ENCODE results near the gene KLK2.
"Not testable (repeated sequence)": the region's sequence is repeated elsewhere in the genome, so short reads cannot be mapped to it uniquely, and the experiment has no call there.

The KLK2 gene

GRCh38 chr19:50894478-50895356 lies 21.5 kb downstream of the KLK2 start:
- no peak for DNase-seq (ENCODE audit: low read depth)

- DNase-seq (ENCODE audit: low read depth) = not testable (repeated sequence)
These were observed 22.9 kb downstream of the KLK2 start for GRCh38 chr19:50896089-50896590.

- no peak for DNase-seq (ENCODE audit: low read depth)
These were observed 23.5 kb downstream of the KLK2 start for GRCh38 chr19:50896591-50897190.

- DNase-seq (ENCODE audit: low read depth) = no peak
These were observed 24.0 kb downstream of the KLK2 start for GRCh38 chr19:50897191-50897607.

- no peak for DNase-seq (ENCODE audit: low read depth)
These were observed 24.4 kb downstream of the KLK2 start for GRCh38 chr19:50897612-50898011.

GRCh38 chr19:50898018-50898417 lies 24.8 kb downstream of the KLK2 start:
- no peak for DNase-seq (ENCODE audit: low read depth)

- no peak for DNase-seq (ENCODE audit: low read depth)
These were observed 26.3 kb downstream of the KLK2 start for GRCh38 chr19:50899569-50899968.

- no peak for DNase-seq (ENCODE audit: low read depth)
These were observed 29.4 kb downstream of the KLK2 start for GRCh38 chr19:50902640-50903039.

- no peak for DNase-seq (ENCODE audit: low read depth)
These were observed 33.0 kb downstream of the KLK2 start for GRCh38 chr19:50906217-50906616.

GRCh38 chr19:50908336-50908735 lies 35.1 kb downstream of the KLK2 start:
- DNase-seq (ENCODE audit: low read depth) = no peak

GRCh38 chr19:50909240-50910070 lies 36.2 kb downstream of the KLK2 start:
- DNase-seq (ENCODE audit: low read depth) = no peak

- no peak for DNase-seq (ENCODE audit: low read depth)
These were observed 37.5 kb downstream of the KLK2 start for GRCh38 chr19:50910722-50911121.

GRCh38 chr19:50911206-50912101 lies 38.2 kb downstream of the KLK2 start, which contains the start of gene KLK4:
KLK4 (minus strand) TSS chr19:50911395; CDS start chr19:50910738, 657 bp downstream.
- no peak for DNase-seq (ENCODE audit: low read depth)

GRCh38 chr19:50912102-50912599 lies 38.9 kb downstream of the KLK2 start:
- DNase-seq (ENCODE audit: low read depth) = no peak

GRCh38 chr19:50912727-50913716 lies 39.8 kb downstream of the KLK2 start:
- DNase-seq (ENCODE audit: low read depth) = no peak

- no peak for DNase-seq (ENCODE audit: low read depth)
These were observed 42.8 kb downstream of the KLK2 start for GRCh38 chr19:50916069-50916468.

- DNase-seq (ENCODE audit: low read depth) = peak; percentile 29
These were observed 48.4 kb downstream of the KLK2 start for GRCh38 chr19:50921426-50922316.

- peak; percentile 47 for DNase-seq (ENCODE audit: low read depth)
These were observed 49.1 kb downstream of the KLK2 start for GRCh38 chr19:50922317-50922853.

Data from fibroblast of gingiva (primary cell).